ENCODE data around the gene MAP2K5.
A peak's percentile ranks its signal among the peaks of the same experiment; 100 is the strongest.

Gene MAP2K5

DNA sequence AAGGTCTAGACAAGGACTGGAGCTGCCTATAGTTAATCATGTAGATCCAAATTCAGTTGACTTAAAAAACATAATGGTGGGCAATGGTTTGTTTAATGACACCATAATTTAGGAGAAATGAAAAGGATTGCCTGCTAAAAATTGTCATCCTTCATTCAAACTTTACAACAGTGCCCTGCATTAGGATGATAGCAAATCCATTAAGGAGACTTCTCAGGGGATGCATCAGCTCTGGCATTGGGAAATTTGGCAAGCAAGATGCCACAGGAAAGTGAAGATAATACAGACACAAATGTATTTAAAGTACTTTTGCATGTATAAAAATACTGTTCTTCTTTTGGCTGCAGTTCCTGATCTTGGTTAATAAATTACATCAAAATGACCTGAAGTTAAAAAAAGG is 189.7 kb downstream of the MAP2K5 start:
- no peak for DNase-seq
- TF ChIP-seq POLR2A (IDR thresholded peaks at IDR 0.05; ENCODE audit: low read length): no peak

DNA sequence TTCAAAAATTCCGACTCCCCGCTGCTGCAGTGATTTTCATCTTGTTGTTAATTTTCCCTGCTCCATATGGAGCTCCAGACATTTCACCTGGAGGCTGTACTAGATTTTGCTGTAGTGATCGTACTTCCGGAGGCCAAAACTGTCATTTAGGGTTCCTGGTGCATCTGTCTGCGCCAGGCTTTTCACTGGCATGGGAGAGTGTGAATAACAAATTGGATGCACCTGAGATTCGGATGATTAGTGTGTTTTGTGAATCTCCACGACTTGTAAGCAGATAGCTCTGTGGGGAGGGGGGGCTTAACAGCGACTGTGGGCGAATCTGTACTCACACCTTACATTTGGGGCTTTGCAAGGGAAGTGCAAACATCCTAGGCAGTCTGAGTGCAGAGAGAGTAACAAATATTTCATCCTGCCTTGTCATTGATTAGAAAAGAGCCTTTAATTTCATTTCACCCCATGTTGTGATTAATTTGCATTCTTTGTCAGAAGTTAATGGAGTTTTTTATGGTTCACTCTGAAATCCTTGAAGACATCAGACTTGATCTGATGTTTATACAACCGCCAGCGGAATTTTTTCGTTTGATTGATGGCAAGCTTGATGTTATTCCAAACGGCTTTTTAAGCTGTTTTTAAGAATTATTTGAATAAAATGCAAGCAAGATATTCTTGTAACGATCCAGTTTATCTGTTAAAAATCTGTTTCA is 190.3 kb downstream of the MAP2K5 start:
- TF ChIP-seq POLR2A (IDR thresholded peaks at IDR 0.05; ENCODE audit: low read length): no peak
- TF ChIP-seq GATA1 (IDR thresholded peaks at IDR 0.05; ENCODE audit: low read depth, low read length): no peak
- no peak for DNase-seq

DNA sequence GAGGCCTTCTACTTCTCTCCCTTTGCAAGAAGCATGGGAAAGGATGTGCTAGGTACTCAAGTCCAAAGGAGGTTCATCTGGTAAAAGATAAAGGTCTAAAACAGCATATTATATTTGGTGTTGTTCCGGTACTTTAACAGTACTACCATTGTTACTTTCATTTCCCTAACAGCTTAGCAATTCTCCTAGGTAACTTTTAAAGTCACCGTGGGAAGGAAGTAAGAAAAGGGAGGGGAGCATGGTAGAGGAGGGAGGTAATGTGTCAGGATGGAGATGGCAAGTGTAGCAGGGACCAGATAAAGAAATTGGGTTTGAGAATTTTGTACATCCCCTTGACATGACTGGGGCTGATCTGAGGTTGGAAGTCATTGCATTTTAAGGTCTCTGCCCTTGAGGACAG is 193.4 kb downstream of the MAP2K5 start:
- TF ChIP-seq GATA1 (IDR thresholded peaks at IDR 0.05; ENCODE audit: low read depth, low read length) (no peak), POLR2A (IDR thresholded peaks at IDR 0.05; ENCODE audit: low read length) (no peak)
- DNase-seq: no peak

DNA sequence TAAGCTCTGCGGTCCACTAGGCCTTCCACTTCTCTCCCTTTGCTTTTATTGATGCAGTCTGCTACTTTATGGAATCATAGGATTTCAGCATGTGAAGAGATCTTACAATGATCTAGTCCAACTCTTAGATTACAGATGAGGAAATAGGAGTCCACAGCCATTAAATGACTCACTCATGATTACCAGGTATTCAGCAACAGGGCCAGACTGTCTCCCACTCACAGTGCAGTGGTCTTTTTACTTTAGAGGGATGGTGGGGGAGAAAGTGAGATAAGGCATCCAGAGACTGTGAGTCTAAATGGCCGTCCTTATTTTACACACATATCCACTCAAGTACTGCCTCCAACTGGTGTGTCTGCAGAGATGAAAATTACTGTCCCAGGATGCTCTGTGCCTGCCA is 194.3 kb downstream of the MAP2K5 start:
- no peak for DNase-seq
- TF ChIP-seq POLR2A (IDR thresholded peaks at IDR 0.05; ENCODE audit: low read length): no peak
- TF ChIP-seq GATA1 (IDR thresholded peaks at IDR 0.05; ENCODE audit: low read depth, low read length): no peak

DNA sequence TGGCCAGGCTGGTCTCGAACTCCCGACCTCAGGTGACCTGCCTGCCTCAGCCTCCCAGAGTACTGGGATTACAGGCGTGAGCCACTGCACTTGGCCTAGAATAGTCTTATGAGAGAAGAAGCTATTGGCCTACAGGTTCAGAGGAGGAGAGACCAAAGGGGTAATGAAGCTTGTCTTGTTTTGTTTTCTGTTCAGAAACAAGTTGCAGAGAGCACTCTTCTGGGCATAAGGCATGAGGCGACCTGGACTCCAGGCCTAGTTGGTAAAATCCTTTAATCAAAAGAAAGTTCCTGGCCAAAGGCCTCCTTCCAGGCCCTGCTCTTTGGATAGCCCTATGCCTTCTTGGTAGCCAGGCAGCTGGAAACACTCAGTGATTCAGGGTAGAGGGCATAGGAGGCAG is 195.6 kb downstream of the MAP2K5 start:
- DNase-seq: no peak
- TF ChIP-seq GATA1 (IDR thresholded peaks at IDR 0.05; ENCODE audit: low read depth, low read length) (no peak), POLR2A (IDR thresholded peaks at IDR 0.05; ENCODE audit: low read length) (no peak)

DNA sequence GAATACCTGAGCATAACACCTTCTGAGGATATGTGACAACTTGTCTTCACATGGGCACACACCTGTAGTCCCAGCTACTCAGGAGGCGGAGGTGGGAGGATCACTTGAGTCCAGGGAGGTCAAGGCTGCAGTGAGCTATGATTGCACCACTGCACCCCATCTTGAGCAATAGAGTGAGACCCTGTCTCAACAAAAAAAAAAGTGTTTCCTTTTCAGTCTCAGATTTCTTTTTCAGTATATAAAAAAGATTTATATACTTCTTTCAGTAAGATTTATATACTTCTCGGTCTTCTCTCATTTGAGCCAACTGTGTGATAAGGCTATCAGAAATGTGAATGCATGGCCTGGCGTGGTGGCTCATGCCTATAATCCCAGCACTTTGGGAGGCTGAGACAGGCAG is 197.9 kb downstream of the MAP2K5 start:
- TF ChIP-seq POLR2A (IDR thresholded peaks at IDR 0.05; ENCODE audit: low read length) (no peak), GATA1 (IDR thresholded peaks at IDR 0.05; ENCODE audit: low read depth, low read length) (no peak)
- DNase-seq: no peak

DNA sequence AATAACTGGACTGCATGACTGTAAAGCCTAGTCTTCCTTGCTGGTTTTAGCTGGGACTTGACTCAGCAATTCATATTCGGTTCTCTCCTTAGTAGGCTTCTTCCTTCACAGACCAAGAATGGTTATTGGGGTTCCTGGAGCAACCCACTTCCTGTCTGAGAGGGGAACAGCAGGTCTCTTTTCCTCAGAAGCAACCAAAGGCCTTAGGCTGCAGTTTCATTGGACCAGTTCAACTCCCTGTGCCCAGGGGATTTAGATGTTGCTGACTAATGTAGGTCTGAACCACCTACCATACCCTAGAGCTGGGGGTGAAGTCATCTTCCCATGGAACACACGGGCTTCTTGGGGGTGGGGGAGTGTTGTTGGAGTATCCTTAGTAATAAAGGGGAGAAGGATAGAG is 198.8 kb downstream of the MAP2K5 start:
- no peak for DNase-seq

DNA sequence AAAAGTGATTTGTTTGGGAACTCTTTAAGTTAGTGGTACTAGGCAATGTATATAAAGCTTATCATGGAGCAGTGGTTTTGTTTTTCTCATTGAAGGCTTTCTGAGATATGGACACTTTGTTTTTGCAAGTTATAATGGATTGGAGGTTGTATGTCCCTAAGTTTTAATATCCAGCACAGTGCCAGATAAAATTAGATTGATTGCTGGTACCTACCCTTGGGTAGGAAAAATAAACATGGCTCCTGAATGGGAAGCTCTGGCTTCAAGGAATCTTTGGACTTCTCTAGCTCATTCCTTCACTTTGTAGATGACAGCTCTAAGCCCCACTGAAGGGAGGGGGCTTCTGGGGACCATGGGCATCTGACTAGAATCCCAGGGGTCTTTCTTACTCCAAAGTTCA is 201.1 kb downstream of the MAP2K5 start:
- no peak for DNase-seq
- TF ChIP-seq GATA1 (IDR thresholded peaks at IDR 0.05; ENCODE audit: low read depth, low read length) (no peak), POLR2A (IDR thresholded peaks at IDR 0.05; ENCODE audit: low read length) (no peak)

More for the DNA sequence above, 198.8 kb downstream of the MAP2K5 start:
- TF ChIP-seq POLR2A (IDR thresholded peaks at IDR 0.05; ENCODE audit: low read length) (no peak), GATA1 (IDR thresholded peaks at IDR 0.05; ENCODE audit: low read depth, low read length) (no peak)

DNA sequence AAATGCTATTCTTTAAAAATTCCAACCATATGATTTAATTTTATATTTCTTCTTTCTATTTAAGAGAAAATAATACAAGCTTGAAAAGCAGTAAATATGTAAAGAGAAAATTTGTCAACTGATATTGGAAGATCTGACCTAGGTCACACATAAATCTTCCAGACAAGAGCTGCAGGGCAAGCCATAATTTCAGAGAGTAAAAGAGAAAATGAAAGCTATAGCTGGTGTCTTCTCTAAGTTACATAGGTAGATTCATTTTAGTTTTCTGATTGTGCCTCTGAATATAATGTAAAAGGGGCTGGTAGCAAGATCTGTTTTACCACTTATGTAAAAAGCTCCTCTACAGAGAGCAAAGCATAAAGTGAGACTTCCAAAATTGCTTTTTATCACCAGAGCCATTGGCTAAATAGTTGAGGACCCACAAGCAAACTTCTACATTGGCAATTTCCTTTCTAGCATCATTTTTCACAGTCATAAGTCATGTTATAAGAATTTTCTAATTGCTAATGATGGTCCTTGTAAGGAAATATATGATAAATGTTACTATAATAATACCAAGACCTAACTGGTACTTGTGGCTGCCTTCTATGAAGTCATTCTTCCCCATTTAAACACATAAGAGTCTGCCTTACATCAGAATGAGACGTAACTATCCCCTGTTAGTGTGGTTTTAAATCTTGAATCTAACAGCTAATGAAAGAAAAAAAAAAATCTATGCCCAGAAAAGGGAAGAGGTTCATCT is 202.0 kb downstream of the MAP2K5 start:
- TF ChIP-seq POLR2A (IDR thresholded peaks at IDR 0.05; ENCODE audit: low read length) (no peak), GATA1 (IDR thresholded peaks at IDR 0.05; ENCODE audit: low read depth, low read length) (no peak)
- DNase-seq: no peak

DNA sequence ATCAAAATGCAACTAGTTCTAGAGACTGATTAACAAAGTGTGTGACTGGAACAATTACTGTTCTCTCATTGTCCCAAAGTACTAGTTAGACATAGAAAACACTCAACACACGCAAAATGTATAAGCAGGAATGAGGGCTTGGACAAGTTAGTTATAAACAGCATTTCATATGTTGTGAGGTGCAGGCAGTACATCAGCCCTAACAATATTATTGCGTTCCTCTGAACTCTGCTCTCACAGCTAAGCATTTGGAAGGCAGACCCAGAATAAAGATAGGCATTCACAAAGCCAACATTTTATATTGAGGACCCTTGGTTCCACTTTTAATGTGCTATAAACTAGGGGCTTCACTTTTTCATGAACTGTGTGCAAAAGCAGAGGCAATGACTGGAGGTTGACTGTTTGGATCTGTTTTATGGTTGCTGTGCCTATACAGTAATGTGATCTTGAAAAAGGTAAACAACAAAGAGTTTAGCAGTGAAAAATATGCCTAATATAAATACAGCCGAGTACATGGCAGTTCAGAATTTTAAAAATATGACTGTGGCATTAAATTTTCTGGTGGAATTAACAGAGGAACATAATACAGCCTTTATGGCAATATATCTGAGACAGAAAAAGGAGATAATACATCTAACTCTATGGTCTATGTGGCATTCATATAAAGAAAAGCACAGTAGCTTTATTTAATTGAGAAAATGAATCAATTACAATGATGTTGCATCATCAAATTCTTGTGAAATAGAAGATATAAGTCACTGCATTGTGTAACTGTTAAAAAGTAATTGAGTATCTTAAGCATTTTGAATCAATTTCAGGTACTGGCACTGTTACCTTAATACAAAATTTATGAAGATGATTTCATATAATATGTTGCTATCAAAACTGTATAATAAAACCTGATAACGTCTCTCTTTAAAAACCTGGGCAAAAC is 202.8 kb downstream of the MAP2K5 start:
- TF ChIP-seq POLR2A (IDR thresholded peaks at IDR 0.05; ENCODE audit: low read length) (no peak), GATA1 (IDR thresholded peaks at IDR 0.05; ENCODE audit: low read depth, low read length) (no peak)
- peak in 1 of 2 experiments; percentile 20 for DNase-seq

DNA sequence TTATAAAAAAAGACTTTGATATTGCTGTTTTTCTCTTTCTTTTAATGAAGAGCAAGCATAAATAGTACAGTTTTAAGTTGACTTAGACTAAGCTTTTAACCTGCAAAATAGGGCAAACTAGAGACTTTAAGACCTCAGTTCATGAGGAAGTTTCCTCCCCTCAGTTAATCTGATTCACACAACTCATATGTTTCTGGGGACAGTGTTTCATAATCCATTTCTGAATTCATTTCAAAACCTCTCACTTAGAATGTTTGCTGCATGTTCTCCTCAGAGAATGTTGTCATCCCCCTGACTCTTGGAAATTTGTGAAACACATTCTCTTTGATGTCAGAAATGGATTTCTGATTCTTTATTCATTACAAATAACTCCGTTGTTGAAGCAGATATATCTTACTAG is 203.5 kb downstream of the MAP2K5 start:
- TF ChIP-seq POLR2A (IDR thresholded peaks at IDR 0.05; ENCODE audit: low read length) (no peak), GATA1 (IDR thresholded peaks at IDR 0.05; ENCODE audit: low read depth, low read length) (no peak)
- DNase-seq: peak in 1 of 2 experiments; percentile 15

DNA sequence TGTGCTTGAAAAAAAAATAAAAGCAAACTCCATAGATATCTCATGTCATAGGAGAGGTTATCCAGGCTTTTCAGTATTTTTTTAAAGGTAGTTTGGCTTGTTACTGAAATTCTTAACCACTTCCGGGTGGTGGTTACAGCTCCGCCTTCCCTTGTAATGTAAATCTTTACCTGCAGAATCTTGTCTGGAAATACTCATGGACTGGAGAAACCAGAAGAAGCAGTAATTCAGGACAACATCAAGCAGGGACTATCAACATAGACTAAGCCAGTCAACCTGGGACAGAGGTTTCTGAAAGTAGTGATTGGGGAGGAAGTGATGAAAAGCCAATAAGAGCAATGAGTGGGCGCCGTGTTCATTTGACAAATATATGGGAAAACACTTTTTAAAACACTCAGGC is 203.9 kb downstream of the MAP2K5 start:
- no peak for DNase-seq
- no peak for TF ChIP-seq GATA1 (IDR thresholded peaks at IDR 0.05; ENCODE audit: low read depth, low read length)
- TF ChIP-seq POLR2A (IDR thresholded peaks at IDR 0.05; ENCODE audit: low read length): no peak

DNA sequence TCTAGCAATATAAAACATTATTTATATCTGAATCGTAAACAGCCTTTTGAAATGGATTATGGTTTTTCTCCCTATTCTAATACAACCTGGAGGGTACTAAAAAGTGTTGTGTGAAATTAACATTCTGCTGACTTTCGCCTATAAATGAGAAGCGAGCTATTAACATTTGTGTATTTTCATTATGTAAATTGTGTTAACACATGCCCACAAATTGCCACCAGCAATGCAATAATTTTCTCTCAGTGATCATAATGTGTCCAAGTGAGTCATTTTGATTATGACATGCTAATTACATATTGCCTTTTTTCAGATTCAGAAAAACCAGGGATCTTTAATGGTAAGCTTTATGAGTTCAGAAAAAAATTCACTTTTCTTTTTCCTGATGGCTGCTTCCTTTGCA is 205.4 kb downstream of the MAP2K5 start:
- TF ChIP-seq GATA1 (IDR thresholded peaks at IDR 0.05; ENCODE audit: low read depth, low read length) (no peak), POLR2A (IDR thresholded peaks at IDR 0.05; ENCODE audit: low read length) (no peak)
- DNase-seq: no peak

DNA sequence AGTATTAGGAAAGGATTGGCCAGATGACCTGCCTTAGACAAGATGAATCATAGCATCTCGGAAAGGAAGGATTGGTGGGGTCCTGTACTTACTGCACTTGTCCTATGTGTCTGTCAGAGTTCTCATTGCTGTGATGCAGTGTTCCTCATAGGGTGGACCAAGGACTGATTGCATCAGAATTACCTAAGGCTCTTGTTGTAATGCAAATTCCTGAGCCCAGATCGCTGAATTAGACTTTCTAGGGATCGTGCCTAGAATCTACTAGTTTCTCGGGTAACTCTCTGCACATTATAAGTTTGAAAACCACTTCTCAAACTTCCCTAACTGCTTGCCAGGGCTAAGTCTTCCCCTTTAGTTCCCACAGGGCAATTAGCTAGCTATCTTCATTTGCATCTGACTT is 207.9 kb downstream of the MAP2K5 start:
- no peak for TF ChIP-seq POLR2A (IDR thresholded peaks at IDR 0.05; ENCODE audit: low read length)
- TF ChIP-seq GATA1 (IDR thresholded peaks at IDR 0.05; ENCODE audit: low read depth, low read length): no peak
- DNase-seq: no peak
